Measurements from ENCODE around the gene GTPBP1.
A peak's percentile ranks its signal among the peaks of the same experiment; 100 is the strongest.

GTPBP1 gene

GRCh38 chr22:38762551-38762983 lies 56.8 kb downstream of the GTPBP1 start:
- TF ChIP-seq CTCF (IDR thresholded peaks at IDR 0.05; ENCODE audit: control insufficient read depth, insufficient read depth, low read depth, low read length, missing control alignments) = no peak
- no peak overlapping the region for H3K4me3 ChIP-seq (ENCODE audit: control insufficient read depth, low read depth, low read length)
- DNase-seq (ENCODE audit: low read depth) = no peak

GRCh38 chr22:38766076-38766777 lies 60.5 kb downstream of the GTPBP1 start:
- peak; percentile 93 for TF ChIP-seq CTCF (IDR thresholded peaks at IDR 0.05; ENCODE audit: control insufficient read depth, insufficient read depth, low read depth, low read length, missing control alignments)
- no peak for DNase-seq (ENCODE audit: low read depth)
- H3K4me3 ChIP-seq (ENCODE audit: control insufficient read depth, low read depth, low read length) = no peak overlapping the region

DNA sequence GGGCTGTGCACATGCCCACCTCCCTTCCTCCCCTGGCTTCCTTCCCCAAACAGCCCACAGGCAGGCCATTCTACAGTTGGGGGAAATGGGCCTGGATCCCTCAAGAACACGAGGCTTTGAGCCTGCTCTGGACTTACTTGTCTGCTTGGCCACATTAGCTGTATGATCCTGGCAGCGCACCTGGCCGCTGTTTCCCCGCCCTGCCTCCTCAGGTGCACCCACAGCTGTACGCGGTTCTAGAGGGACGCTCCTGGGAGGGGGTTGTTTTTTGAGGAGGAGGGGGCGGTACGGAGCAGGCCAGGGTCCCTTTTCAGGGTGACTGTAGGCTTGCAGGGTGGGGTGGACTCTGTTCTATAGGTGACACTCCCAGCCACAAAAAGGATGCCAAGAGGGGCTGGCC lies 61.6 kb downstream of the GTPBP1 start:
- H3K4me3 ChIP-seq (ENCODE audit: control insufficient read depth, low read depth, low read length) = no peak overlapping the region
- DNase-seq (ENCODE audit: low read depth) = no peak
- TF ChIP-seq CTCF (IDR thresholded peaks at IDR 0.05; ENCODE audit: control insufficient read depth, insufficient read depth, low read depth, low read length, missing control alignments) = no peak

DNA sequence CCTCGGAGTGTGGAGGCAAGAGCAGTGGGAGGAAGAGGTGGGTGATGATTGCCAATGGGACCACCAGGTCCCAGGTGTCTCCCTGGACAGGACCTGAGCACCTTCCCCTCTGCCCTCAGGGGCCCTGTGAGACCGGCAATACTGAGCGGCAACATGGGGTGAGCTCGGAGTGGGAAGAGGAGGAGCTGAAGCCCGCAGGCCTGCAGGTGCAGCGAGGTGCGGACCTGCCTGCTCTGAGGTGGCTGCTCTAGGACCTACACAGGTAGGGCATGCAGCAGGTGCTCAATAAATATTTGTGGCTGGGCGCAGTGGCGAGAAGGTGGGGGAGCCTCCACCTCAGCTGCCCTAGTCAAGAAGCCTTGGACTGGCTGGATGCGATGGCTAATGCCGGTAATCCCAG lies 62.3 kb downstream of the GTPBP1 start:
- no peak for DNase-seq (ENCODE audit: low read depth)
- H3K4me3 ChIP-seq (ENCODE audit: control insufficient read depth, low read depth, low read length) = no peak overlapping the region
- no peak for TF ChIP-seq CTCF (IDR thresholded peaks at IDR 0.05; ENCODE audit: control insufficient read depth, insufficient read depth, low read depth, low read length, missing control alignments)

- DNase-seq (ENCODE audit: low read depth) = no peak
- no peak overlapping the region for H3K4me3 ChIP-seq (ENCODE audit: control insufficient read depth, low read depth, low read length)
- TF ChIP-seq CTCF (IDR thresholded peaks at IDR 0.05; ENCODE audit: control insufficient read depth, insufficient read depth, low read depth, low read length, missing control alignments) = no peak
These were observed 64.7 kb downstream of the GTPBP1 start for GRCh38 chr22:38770257-38770949.

DNA sequence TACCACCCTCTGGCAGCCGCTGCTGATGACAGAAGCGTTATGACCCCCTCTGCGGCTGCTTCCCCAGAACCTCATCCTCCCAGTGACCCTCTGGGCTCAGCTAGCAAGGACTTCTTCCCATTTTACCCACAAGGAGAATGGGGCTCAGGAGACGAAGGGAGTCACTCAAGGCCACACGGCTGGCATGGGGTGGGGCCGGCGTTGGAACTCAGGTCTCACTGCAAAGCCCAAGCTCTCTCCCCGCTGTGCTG lies 66.8 kb downstream of the GTPBP1 start:
- DNase-seq (ENCODE audit: low read depth) = no peak
- no peak for TF ChIP-seq CTCF (IDR thresholded peaks at IDR 0.05; ENCODE audit: control insufficient read depth, insufficient read depth, low read depth, low read length, missing control alignments)

More for the DNA sequence above, 66.8 kb downstream of the GTPBP1 start:
- H3K4me3 ChIP-seq (ENCODE audit: control insufficient read depth, low read depth, low read length) = no peak overlapping the region

Data from AG09309 (cell line).